ENCODE measurements around the gene WWC1. TPM values are rescaled to one million over a fixed set of nuclear protein-coding genes. Genes with fewer than 3 reads are reported as not detected.

The WWC1 gene
- total RNA-seq, 8 experiments from 2014 or later, result 5.6 to 74.1 (median 8.9) TPM

DNA sequence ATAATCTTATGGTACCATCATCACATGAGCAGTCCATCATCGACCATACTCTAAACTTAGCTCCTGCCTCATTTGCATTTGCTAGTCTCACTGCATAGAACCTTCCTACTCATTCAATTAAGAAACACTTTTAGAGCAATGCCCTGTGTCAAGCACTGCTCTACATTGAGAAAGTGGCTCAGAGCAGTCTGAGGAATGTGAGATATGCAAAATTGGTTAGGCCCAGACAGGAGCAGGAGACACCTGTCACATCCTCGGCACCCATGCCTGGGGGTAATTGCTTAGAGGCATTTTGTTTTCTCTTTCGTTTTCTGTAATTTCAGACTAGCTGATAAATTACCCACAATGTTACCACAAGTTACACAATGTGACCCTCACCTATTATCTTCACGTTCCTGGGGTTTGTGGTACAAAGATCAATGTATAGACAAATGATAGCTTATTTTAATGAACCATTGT, 189.9 kb downstream of the WWC1 start:
- 7 to 100% (median 74%) methylated on average over 1 to 4 of the region's 4 CpGs; no CpG with 5 or more reads in 1 of the 10 experiments for WGBS, 10 experiments
- no peak overlapping the region for H3K27ac ChIP-seq
- peak in 4 of 8 experiments; percentile 16 to 28 (median 18) for ATAC-seq (replicated peaks in 6 of 8)
- H3K4me1 ChIP-seq (replicated peaks in 1 of 2), result no peaks in the 10 kb centered on the region
- no peak overlapping the region for H3K4me3 ChIP-seq
- in situ Hi-C loops (cut with MboI; ENCODE audit: low pct_unique_long_range_greater_than_20kb in 2 of 9, low sequenced_read_pairs in 9 of 9, unreplicated experiment in 9 of 9), result loop anchor here in 1 of 9 experiments (25.0 kb wide), 1 partner anchor 194 kb away; the partner anchor contains the start of gene WWC1

DNA sequence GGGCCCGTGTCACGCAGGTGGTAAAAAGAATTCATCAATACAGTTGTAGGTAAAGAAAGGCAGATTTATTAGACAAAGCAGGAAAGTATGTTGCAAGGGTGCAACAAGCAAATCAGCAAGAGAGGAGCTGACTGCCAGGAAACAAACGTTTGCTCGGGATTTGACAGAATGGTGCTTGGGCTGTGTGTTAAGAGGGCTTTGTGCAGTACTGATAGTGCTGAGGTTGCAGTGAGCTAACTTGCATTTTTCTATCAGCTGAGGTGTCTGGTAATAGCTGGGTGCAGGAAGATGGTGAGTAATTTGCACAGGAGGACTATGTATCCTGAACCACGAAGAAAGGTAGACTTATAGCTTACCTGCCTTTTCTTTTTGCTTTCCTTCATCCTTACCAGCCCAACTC, 190.9 kb downstream of the WWC1 start:
- H3K4me1 ChIP-seq (replicated peaks in 1 of 2), result peaks cover 0 to 3% of the 10 kb centered on the region in 2 donors
- H3K27ac ChIP-seq, result no peak overlapping the region
- WGBS, 10 experiments, result 62 to 100% (median 84%) methylated on average over 1 to 5 of the region's 5 CpGs
- in situ Hi-C loops (cut with MboI; ENCODE audit: low pct_unique_long_range_greater_than_20kb in 2 of 9, low sequenced_read_pairs in 9 of 9, unreplicated experiment in 9 of 9), result loop anchor here in 1 of 9 experiments (25.0 kb wide), 1 partner anchor 195 kb away; the partner anchor contains the start of gene WWC1
- H3K4me3 ChIP-seq, result no peak overlapping the region
- ATAC-seq (replicated peaks in 6 of 8), result no peak

DNA sequence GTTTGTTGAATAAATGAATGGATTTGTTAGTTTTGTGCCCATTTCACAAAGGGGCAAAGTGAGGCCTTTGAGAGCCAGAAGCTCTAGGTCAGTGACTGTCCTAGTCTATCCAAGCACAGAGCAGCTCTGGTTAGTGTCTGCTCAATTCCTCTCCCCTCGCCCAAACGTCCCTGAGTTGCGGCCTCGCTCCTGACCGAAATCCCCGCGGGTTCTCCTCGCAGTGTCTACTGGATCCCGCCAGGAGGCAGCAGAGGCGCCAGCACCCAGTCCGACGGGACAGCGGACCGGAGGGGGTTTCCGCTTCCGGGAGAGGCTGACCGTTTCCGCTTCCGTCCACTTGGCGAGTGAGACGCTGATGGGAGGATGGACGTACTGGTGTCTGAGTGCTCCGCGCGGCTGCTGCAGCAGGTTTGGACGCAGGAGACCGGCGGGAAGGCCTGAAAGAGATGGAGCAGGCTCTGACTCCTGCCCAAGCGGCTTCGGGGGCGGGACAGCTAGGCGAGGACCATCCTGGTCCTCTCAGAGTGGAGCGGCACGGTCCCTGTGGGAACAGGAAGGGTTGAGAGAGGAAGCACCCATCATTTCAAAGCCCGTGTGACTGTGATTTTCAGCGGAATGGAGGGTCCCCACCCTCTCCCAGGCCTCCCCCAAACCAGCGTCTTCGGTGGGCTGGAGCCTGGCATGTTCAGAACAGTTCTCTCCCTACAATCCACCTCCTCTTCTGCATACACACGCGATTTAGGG, 194.9 kb downstream of the WWC1 start, which contains the start of gene RARS1:
Gene RARS1, plus strand, starts transcription at position 336 of the 744 bp plus-strand sequence. Its CDS starts 28 bp downstream, at position 364.
- Histone ChIP-seq H3K4me3 (peak within 1 kb of the TSS; percentile 83 to 98 (median 92)), H3K27ac (peak within 1 kb of the TSS; percentile 86 to 96), H3K4me1 (replicated peaks in 1 of 2) (peaks cover 0 to 4% of the 10 kb centered on the region in 2 donors)
- peak; percentile 96 to 99 (median 99) for ATAC-seq (replicated peaks in 6 of 8)
- in situ Hi-C loops (cut with MboI; ENCODE audit: low pct_unique_long_range_greater_than_20kb in 2 of 9, low sequenced_read_pairs in 9 of 9, unreplicated experiment in 9 of 9), result loop anchor here in 1 of 9 experiments (25.0 kb wide), 1 partner anchor 199 kb away; the partner anchor contains the start of gene WWC1
- 0 to 20% (median 1%) methylated on average over 2 to 27 of the region's 40 CpGs; no CpG with 5 or more reads in 2 of the 10 experiments for WGBS, 10 experiments

DNA sequence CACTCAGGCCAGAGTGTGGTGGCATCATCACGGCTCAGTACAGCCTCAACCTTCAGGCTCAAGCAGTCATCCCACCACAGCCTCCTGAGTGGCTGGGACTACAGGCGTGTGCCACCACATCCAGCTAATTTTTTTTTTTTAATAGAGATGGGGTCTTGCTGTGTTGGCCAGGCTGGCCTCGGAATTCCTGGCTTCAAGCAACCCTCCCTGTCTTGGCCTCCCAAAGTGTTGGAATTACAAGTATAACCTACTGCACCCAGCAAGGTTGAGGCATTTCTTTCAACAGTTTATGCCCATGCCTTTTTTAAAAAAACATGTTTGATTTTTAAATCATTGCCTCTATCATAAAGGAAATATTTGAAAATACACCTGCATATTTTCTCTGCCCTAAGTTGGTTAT, 197.6 kb downstream of the WWC1 start:
- in situ Hi-C loops (cut with MboI; ENCODE audit: low pct_unique_long_range_greater_than_20kb in 2 of 9, low sequenced_read_pairs in 9 of 9, unreplicated experiment in 9 of 9), result loop anchor here in 1 of 9 experiments (25.0 kb wide), 1 partner anchor 202 kb away; the partner anchor contains the start of gene WWC1
- no peak overlapping the region for H3K27ac ChIP-seq
- H3K4me3 ChIP-seq, result no peak overlapping the region
- H3K4me1 ChIP-seq (replicated peaks in 1 of 2), result peaks cover 0 to 4% of the 10 kb centered on the region in 2 donors
- ATAC-seq (replicated peaks in 6 of 8), result no peak
- WGBS, 10 experiments, result 83 to 100% (median 100%) methylated on average over 1 to 2 of the region's 3 CpGs; no CpG with 5 or more reads in 6 of the 10 experiments

DNA sequence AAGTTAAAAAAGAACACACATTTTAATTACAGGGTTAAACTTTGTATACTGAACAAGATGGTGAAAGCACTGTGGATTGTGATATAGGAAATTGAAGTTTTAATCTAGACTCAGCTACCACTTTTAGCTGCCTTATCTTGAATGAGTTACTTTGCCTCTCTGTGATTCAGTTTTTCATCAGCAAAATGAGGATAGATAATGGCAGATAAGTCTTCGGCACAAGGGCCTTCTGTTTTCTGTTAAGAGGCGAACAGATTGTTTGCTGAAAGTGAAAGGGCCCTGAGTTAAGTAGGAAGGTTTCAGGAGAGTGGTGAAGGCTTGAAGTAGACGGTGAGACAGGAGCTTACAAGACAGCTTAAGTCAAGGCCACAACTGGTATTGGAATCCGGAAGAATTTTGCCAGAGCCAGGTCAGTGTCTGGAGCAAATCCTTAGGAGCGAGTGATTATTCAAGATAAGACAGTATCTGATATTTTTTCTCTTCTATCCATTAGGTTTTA, 202.7 kb downstream of the WWC1 start:
- Histone ChIP-seq H3K27ac (no peak overlapping the region), H3K4me3 (no peak overlapping the region), H3K4me1 (replicated peaks in 1 of 2) (no peaks in the 10 kb centered on the region)
- no peak for ATAC-seq (replicated peaks in 6 of 8)
- WGBS, 10 experiments, result 90 to 100% (median 95%) methylated on average over 2 to 5 of the region's 5 CpGs; no CpG with 5 or more reads in 1 of the 10 experiments
- in situ Hi-C loops (cut with MboI; ENCODE audit: low pct_unique_long_range_greater_than_20kb in 2 of 9, low sequenced_read_pairs in 9 of 9, unreplicated experiment in 9 of 9), result loop anchor here in 1 of 9 experiments (25.0 kb wide), 1 partner anchor 207 kb away; the partner anchor contains the start of gene WWC1

DNA sequence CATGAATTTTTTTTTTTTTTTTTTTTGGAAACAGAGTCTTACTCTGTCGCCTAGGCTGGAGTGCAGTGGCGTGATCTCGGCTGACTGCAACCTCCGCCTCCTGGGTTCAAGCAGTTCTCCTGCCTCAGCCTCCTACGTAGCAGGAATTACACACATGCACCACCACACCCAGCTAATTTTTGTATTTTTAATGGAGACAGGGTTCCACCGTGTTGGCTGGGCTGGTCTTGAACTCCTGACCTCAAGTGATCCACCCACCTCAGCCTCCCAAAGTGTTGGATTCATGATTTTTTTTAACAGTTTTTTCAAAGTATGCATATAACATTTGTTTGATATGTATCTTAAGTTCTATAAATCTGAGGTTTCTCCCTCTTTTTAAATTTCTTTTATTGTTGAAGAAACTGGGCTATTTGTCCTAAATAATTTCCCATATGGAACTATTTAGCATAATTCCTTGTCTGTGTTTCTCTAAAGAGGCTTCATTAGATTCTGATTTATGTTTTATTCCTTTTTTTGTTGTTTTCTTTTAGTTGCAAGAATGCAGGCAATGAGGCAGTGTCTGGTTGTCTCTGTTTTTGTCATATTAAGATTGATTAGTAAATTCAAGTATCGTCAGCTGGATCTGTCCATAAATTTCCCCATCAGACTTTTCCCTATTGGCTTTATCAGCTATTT, 211.3 kb downstream of the WWC1 start:
- H3K4me1 ChIP-seq (replicated peaks in 1 of 2), result no peaks in the 10 kb centered on the region
- in situ Hi-C loops (cut with MboI; ENCODE audit: low pct_unique_long_range_greater_than_20kb in 2 of 9, low sequenced_read_pairs in 9 of 9, unreplicated experiment in 9 of 9), result no loop called here
- H3K4me3 ChIP-seq, result no peak overlapping the region
- peak in 2 of 8 experiments; percentile 79 to 87 for ATAC-seq (replicated peaks in 6 of 8)
- 55 to 100% (median 83%) methylated on average over 1 to 7 of the region's 7 CpGs for WGBS, 10 experiments
- H3K27ac ChIP-seq, result no peak overlapping the region

DNA sequence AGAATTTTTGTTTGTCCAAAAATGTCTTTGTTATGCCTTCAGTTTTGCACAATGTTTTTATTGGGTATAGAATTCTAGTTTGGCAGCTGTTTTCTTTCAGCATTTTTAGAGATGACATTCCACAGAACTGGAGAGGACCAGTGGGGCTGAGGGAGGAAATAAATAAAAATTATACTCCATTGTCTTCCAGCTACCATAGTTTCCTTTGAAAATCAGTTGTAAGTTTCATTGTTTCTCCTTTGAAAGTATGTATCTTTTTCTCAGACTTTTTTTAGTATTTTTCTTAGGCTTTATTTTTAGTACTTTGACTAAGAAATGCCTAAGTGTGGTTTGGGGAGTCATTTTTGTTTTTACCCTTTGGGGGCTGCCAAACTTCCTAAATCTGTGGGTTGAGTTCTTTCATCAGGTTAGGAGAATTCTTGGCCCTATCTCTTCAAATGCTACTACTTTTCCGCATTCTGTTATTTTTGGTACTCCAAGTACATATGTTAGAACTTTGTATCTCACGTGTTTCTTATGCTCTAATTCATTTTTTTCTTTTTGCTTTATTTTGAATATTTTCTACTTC, 222.5 kb downstream of the WWC1 start:
- ATAC-seq (replicated peaks in 6 of 8), result no peak
- 94 to 100% (median 99%) methylated on average over 1 to 2 of the region's 2 CpGs for WGBS, 10 experiments

More for the DNA sequence above, 222.5 kb downstream of the WWC1 start:
- H3K4me1 ChIP-seq (replicated peaks in 1 of 2), result no peaks in the 10 kb centered on the region
- in situ Hi-C loops (cut with MboI; ENCODE audit: low pct_unique_long_range_greater_than_20kb in 2 of 9, low sequenced_read_pairs in 9 of 9, unreplicated experiment in 9 of 9), result no loop called here
- H3K27ac ChIP-seq, result no peak overlapping the region
- H3K4me3 ChIP-seq, result no peak overlapping the region

Other genes with a start within 250 kb of the WWC1 start
- gene RARS1, start 194.8 kb downstream of the WWC1 start, total RNA-seq, result 100 to 1,000 TPM in 4 of 8 experiments, 10 to 100 TPM in 4; 69.1 to 244 (median 97.5) TPM
- 10 to 100 TPM in 5 of 8 experiments, 1 to 10 TPM in 3; 4.7 to 65.8 (median 37.1) TPM for gene FBLL1, start 237.7 kb downstream of the WWC1 start, total RNA-seq

Data from motor neuron (in vitro differentiated cells).